Liver (tissue), 9 donors: ENCODE data around the gene TWF2. TPM values are rescaled to one million over a fixed set of nuclear protein-coding genes. Genes with fewer than 3 reads are reported as not detected.
A peak's percentile ranks its signal among the peaks of the same experiment; 100 is the strongest.

ENCODE experiments used
- DNase-seq: peaks from one replicate; pipeline ENCODE4 v3.0.0-alpha.2; 2017; ENCODE audit warnings: low spot score
- H3K27ac ChIP-seq, 2 donors: one replicate each; pipeline ENCODE4 v1.7.0; 2013; ENCODE audit warnings: inconsistent platforms in 2 of 2, low read length in 2 of 2, control low read depth in 1 of 2, low read depth in 1 of 2, mild to moderate bottlenecking in 1 of 2
- H3K27me3 ChIP-seq, 4 donors: one replicate each; pipeline versions ENCODE4 v1.6.1 to v1.7.0; 2013; ENCODE audit warnings: low read length in 3 of 4, inconsistent platforms in 1 of 4, mild to moderate bottlenecking in 1 of 4, moderate library complexity in 1 of 4; ENCODE audit not compliant: control insufficient read depth in 4 of 4, insufficient read depth in 4 of 4
- H3K36me3 ChIP-seq, 4 donors: one replicate each; pipeline versions ENCODE4 v1.6.1 to v1.7.0; 2013; ENCODE audit warnings: low read length in 3 of 4, mild to moderate bottlenecking in 3 of 4, low read depth in 1 of 4, moderate library complexity in 1 of 4; ENCODE audit not compliant: control insufficient read depth in 4 of 4, insufficient read depth in 3 of 4
- H3K4me1 ChIP-seq, 4 donors: one replicate each; pipeline versions ENCODE4 v1.6.1 to v1.7.0; 2013; ENCODE audit warnings: low read length in 3 of 4, mild to moderate bottlenecking in 3 of 4, moderate library complexity in 1 of 4; ENCODE audit not compliant: control insufficient read depth in 4 of 4, insufficient read depth in 4 of 4
- H3K4me3 ChIP-seq, 3 donors: one replicate each; pipeline versions ENCODE4 v1.6.1 to v1.7.0; 2013; ENCODE audit warnings: low read length in 3 of 3, control low read depth in 1 of 3, low read depth in 1 of 3, mild to moderate bottlenecking in 1 of 3
- H3K9ac ChIP-seq, 2 donors: one replicate each; pipeline ENCODE4 v1.7.0; 2013; ENCODE audit warnings: low read length in 2 of 2, mild to moderate bottlenecking in 2 of 2, moderate library complexity in 2 of 2, control low read depth in 1 of 2, low read depth in 1 of 2
- H3K9me3 ChIP-seq, 4 donors: one replicate each; pipeline versions ENCODE4 v1.6.1 to v1.7.0; 2013; ENCODE audit warnings: low read length in 3 of 4; ENCODE audit not compliant: control insufficient read depth in 4 of 4
- CTCF ChIP-seq: fragments of 150-350 bp; IDR thresholded peaks from 2 replicates; pipeline ENCODE4 v1.5.1; 2017; ENCODE audit warnings: improper control_type of control experiment, low read depth, low read length; ENCODE audit not compliant: missing input control
- EGR1 ChIP-seq, 2 donors: IDR thresholded peaks; 2 replicates each; pipeline ENCODE4 v1.6.1; 2016 to 2018; ENCODE audit warnings: antibody characterized with exemption in 2 of 2, low read depth in 2 of 2
- FOXA1 ChIP-seq: IDR thresholded peaks from 2 replicates; pipeline ENCODE4 v1.6.1; 2016; ENCODE audit warnings: antibody characterized with exemption
- HNF4A ChIP-seq, 2 donors: conservative IDR thresholded peaks; 2 replicates each; pipeline ENCODE4 v1.6.1; 2016; ENCODE audit warnings: antibody characterized with exemption in 2 of 2, mild to moderate bottlenecking in 2 of 2
- HNF4G ChIP-seq: IDR thresholded peaks from 2 replicates; pipeline ENCODE4 v1.6.1; 2016; ENCODE audit warnings: antibody characterized with exemption
- JUND ChIP-seq, 2 donors: IDR thresholded peaks; 2 replicates each; pipeline ENCODE4 v1.6.1; 2016; ENCODE audit warnings: antibody characterized with exemption in 2 of 2
- MAX ChIP-seq: IDR thresholded peaks from 2 replicates; pipeline ENCODE4 v1.6.1; 2016; ENCODE audit warnings: antibody characterized with exemption
- NR2F2 ChIP-seq: IDR thresholded peaks from 2 replicates; pipeline ENCODE4 v1.6.1; 2016; ENCODE audit warnings: antibody characterized with exemption
- RAD21 ChIP-seq, 2 donors: IDR thresholded peaks; 2 replicates each; pipeline ENCODE4 v1.6.1; 2016; ENCODE audit warnings: antibody characterized with exemption in 2 of 2, mild to moderate bottlenecking in 2 of 2
- REST ChIP-seq: IDR thresholded peaks from 2 replicates; pipeline ENCODE4 v1.6.1; 2016; ENCODE audit warnings: antibody characterized with exemption, mild to moderate bottlenecking
- TAF1 ChIP-seq: conservative IDR thresholded peaks from 2 replicates; pipeline ENCODE4 v1.6.1; 2016; ENCODE audit warnings: antibody characterized with exemption, mild to moderate bottlenecking
- ZBTB33 ChIP-seq: IDR thresholded peaks from 2 replicates; pipeline ENCODE4 v1.6.1; 2016; ENCODE audit warnings: antibody characterized with exemption
- WGBS: extraction: QIAGEN DNeasy Blood & Tissue Kit; methylation state at CpG from one replicate; pipeline ENCODE4 v1.1.7; 2013; 5-methylcytosine and 5-hydroxymethylcytosine counted together
- polyA plus RNA-seq, 2 donors: library from polyadenylated mRNA; stranded (reverse) in 1 of 2; unstranded in 1 of 2; fragments of 200-250 nt in 1 of 2; fragments of >200 nt in 1 of 2; fragmentation: Nextera tagmentation in 1 of 2; extraction: Ambion mirVana in 1 of 2; gene quantifications; one replicate each; pipeline versions ENCODE4 v1.2.1 to v1.2.3, GENCODE V29; 2013 to 2015
- total RNA-seq, 2 donors: library from RNA; depleted of rRNA; stranded (reverse); fragments of >200 nt; gene quantifications; one replicate each; pipeline ENCODE4 v1.2.3, GENCODE V29; 2014
- donor health status: healthy.
- donor health status: healthy.
- donor health status: healthy.
- donor health status: healthy.
- donor health status: healthy.

Gene TWF2
- total and polyA plus RNA-seq, 4 donors, result 12.0 to 26.3 (median 17.6) TPM

- Histone ChIP-seq H3K27ac (no peak overlapping the region), H3K9ac (no peak overlapping the region), H3K27me3 (no peaks in the 10 kb centered on the region), H3K36me3 (no peaks in the 10 kb centered on the region), H3K4me3 (peak overlapping the region in 2 of 3 donors; percentile 15 to 19), H3K4me1 (peaks cover 19 to 46% (median 28%) of the 10 kb centered on the region in 4 donors), H3K9me3 (no peaks in the 10 kb centered on the region)
- no peak for TF ChIP-seq HNF4A (conservative IDR thresholded peaks at IDR 0.05)
- no peak for TF ChIP-seq MAX
- no peak for TF ChIP-seq EGR1 (IDR thresholded peaks at IDR 0.05; ENCODE audit: low read depth in 2 of 2)
- no peak for TF ChIP-seq NR2F2
- no peak for TF ChIP-seq ZBTB33
- no peak for TF ChIP-seq TAF1
- TF ChIP-seq RAD21 (IDR thresholded peaks at IDR 0.05), result no peak
- TF ChIP-seq FOXA1, result no peak
- no peak for TF ChIP-seq REST
- no peak for TF ChIP-seq HNF4G
- no peak for TF ChIP-seq CTCF
- WGBS, result 81% methylated on average over 3 of the region's 3 CpGs
- DNase-seq, result no peak
Observed at GRCh38 chr3:52185837-52186236, 53.1 kb downstream of the TWF2 start.

GRCh38 chr3:52185311-52185710 lies 53.6 kb downstream of the TWF2 start:
- no peaks in the 10 kb centered on the region for H3K27me3 ChIP-seq
- 96% methylated on average over 6 of the region's 6 CpGs for whole genome bisulfite sequencing
- no peak overlapping the region for H3K27ac ChIP-seq

More at GRCh38 chr3:52185311-52185710, 53.6 kb downstream of the TWF2 start:
- peak; percentile 29 for DNase-seq
- TF ChIP-seq MAX, result no peak
- no peak for TF ChIP-seq HNF4A (conservative IDR thresholded peaks at IDR 0.05)
- no peak for TF ChIP-seq ZBTB33
- no peak for TF ChIP-seq FOXA1
- TF ChIP-seq JUND (IDR thresholded peaks at IDR 0.05), result no peak
- no peak for TF ChIP-seq RAD21 (IDR thresholded peaks at IDR 0.05)
- H3K36me3 ChIP-seq, result no peaks in the 10 kb centered on the region
- no peak overlapping the region for H3K4me3 ChIP-seq
- no peak overlapping the region for H3K9ac ChIP-seq
- peaks cover 17 to 46% (median 28%) of the 10 kb centered on the region in 4 donors for H3K4me1 ChIP-seq
- no peaks in the 10 kb centered on the region for H3K9me3 ChIP-seq
